Ascending aorta (tissue), 2 donors: ENCODE measurements around the gene SGF29. TPM values are rescaled to one million over a fixed set of nuclear protein-coding genes. Genes with fewer than 3 reads are reported as not detected.

Experiments
- DNase-seq, 2 donors: peaks; one replicate each; pipeline ENCODE4 v3.0.0-alpha.2; 2019; ENCODE audit warnings: low spot score in 2 of 2
- H3K27ac ChIP-seq, 2 donors: fragments of 200-600 bp; sonication (generic); one replicate each; pipeline ENCODE4 v1.5.1; 2016 to 2017; ENCODE audit warnings: mild to moderate bottlenecking in 1 of 2
- H3K27me3 ChIP-seq: fragments of 200-600 bp; sonication (generic); one replicate; pipeline ENCODE4 v1.5.1; 2017
- H3K36me3 ChIP-seq, 2 donors: fragments of 200-600 bp; sonication (generic); one replicate each; pipeline ENCODE4 v1.5.1; 2016
- H3K4me1 ChIP-seq, 2 donors: fragments of 200-600 bp; sonication (generic); one replicate each; pipeline ENCODE4 v1.5.1; 2016 to 2017; ENCODE audit warnings: mild to moderate bottlenecking in 1 of 2
- H3K4me3 ChIP-seq, 2 donors: fragments of 200-600 bp; sonication (generic); one replicate each; pipeline ENCODE4 v1.5.1; 2016 to 2017; ENCODE audit warnings: mild to moderate bottlenecking in 1 of 2
- H3K9me3 ChIP-seq, 2 donors: fragments of 200-600 bp; sonication (generic); one replicate each; pipeline ENCODE4 v1.5.1; 2016
- intact Hi-C: fragments of 100-400 bp; cut with DNase I; formaldehyde crosslinking; loops from one replicate; pipeline ENCODE4 v1.15.1; 2023
- total RNA-seq: library from RNA; depleted of rRNA; stranded (reverse); fragments of >200 nt; gene quantifications from one replicate; pipeline ENCODE4 v1.1.0, GENCODE V29; 2016
- TF ChIP-seq, protein P1 (sequence below), 3 experiments: fragments of 200-600 bp in 2 of 3; fragments of 450-650 bp in 1 of 3; sonication (generic) in 2 of 3; IDR thresholded peaks; one replicate each; pipeline ENCODE4 v1.5.1; 2016 to 2019; ENCODE audit warnings: antibody characterized with exemption in 3 of 3, mild to moderate bottlenecking in 1 of 3, moderate library complexity in 1 of 3

SGF29 gene
- total RNA-seq, 1 donor from 2014 or later = 14.0 TPM

GRCh38 chr16:28572696-28573510 is 19.2 kb downstream of the SGF29 start:
- H3K4me3 ChIP-seq = no peak overlapping the region
- H3K27ac ChIP-seq = no peak overlapping the region
- H3K9me3 ChIP-seq = no peaks in the 10 kb centered on the region
- TF ChIP-seq, protein P1, sequence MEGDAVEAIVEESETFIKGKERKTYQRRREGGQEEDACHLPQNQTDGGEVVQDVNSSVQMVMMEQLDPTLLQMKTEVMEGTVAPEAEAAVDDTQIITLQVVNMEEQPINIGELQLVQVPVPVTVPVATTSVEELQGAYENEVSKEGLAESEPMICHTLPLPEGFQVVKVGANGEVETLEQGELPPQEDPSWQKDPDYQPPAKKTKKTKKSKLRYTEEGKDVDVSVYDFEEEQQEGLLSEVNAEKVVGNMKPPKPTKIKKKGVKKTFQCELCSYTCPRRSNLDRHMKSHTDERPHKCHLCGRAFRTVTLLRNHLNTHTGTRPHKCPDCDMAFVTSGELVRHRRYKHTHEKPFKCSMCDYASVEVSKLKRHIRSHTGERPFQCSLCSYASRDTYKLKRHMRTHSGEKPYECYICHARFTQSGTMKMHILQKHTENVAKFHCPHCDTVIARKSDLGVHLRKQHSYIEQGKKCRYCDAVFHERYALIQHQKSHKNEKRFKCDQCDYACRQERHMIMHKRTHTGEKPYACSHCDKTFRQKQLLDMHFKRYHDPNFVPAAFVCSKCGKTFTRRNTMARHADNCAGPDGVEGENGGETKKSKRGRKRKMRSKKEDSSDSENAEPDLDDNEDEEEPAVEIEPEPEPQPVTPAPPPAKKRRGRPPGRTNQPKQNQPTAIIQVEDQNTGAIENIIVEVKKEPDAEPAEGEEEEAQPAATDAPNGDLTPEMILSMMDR (IDR thresholded peaks at IDR 0.05) = no peak
- no peaks in the 10 kb centered on the region for H3K4me1 ChIP-seq
- H3K36me3 ChIP-seq = peaks cover 0 to 5% of the 10 kb centered on the region in 2 donors
- intact Hi-C loops = no loop called here
- no peak for DNase-seq
- H3K27me3 ChIP-seq = no peaks in the 10 kb centered on the region

DNA sequence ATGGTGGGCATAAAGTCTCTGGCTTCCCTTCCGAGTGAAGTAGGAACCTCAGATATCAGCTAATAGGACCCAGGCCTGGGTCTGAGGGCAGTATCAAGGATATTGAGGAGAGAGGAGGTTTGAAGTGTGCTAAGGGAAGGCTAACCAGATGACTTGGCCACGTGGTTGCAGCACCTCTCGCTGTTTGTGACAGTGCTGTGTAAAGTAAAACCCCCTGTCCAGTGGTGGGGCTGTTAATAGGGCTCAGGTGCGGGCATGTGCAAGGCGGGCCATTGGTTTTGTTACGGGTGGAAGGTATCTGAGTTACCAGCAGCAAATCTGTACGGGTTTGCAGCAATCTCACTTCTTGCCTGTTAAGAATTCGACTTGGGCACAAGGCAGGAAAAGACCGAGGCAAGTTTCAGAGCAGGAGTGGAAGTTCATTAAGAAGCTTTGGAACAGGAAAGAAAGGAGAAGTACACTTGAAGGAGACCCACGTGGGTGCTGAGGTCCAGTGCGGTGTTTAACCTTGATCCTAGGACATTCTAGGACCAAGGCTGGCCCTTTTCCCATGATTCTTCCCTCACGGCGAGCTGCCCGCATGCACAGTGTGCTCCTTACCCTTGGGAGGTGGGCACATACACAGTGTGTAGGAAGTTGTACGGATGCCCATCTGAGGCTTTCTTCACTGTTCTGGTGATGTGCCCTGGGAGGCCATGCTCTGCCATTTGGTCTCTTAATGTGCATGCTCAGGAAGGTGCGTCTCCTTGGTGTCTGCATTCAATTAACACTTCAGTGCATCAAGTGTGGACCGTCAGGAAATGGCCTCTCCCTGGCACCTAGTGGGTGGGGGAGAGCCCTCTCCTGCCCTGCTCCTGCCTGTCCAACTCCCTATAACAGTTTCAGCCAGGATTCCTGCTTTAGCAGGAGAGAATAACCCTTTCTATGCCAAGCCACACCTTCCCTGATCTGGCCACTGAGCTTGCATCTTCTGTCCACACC is 20.3 kb downstream of the SGF29 start:
- TF ChIP-seq, protein P1 (IDR thresholded peaks at IDR 0.05) = no peak

DNA sequence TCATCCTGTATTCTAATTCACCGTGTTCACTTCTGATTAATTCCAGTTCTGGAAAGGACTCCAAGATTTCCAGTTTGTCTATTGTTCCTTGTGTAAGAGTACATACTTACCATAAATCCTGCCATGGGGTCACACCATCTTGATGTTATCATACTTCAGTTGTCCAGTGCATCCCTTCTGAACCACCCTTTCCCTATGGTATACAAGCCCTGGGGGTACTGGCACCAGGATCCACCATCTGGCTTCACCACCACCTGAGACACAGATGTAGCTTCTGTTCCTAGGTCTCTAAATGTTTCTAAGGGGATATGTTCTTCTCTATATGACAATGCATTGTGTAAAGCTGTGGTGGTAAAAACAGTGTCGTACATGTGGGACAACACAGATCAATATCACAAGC is 21.2 kb downstream of the SGF29 start:
- intact Hi-C loops = no loop called here
- TF ChIP-seq, protein P1 (IDR thresholded peaks at IDR 0.05) = no peak

More for the DNA sequence above, 20.3 kb downstream of the SGF29 start:
- no peak for DNase-seq
- Histone ChIP-seq H3K27me3 (no peaks in the 10 kb centered on the region), H3K36me3 (peaks cover 0 to 5% of the 10 kb centered on the region in 2 donors), H3K4me1 (no peaks in the 10 kb centered on the region), H3K4me3 (no peak overlapping the region), H3K9me3 (no peaks in the 10 kb centered on the region), H3K27ac (no peak overlapping the region)
- intact Hi-C loops = no loop called here

DNA sequence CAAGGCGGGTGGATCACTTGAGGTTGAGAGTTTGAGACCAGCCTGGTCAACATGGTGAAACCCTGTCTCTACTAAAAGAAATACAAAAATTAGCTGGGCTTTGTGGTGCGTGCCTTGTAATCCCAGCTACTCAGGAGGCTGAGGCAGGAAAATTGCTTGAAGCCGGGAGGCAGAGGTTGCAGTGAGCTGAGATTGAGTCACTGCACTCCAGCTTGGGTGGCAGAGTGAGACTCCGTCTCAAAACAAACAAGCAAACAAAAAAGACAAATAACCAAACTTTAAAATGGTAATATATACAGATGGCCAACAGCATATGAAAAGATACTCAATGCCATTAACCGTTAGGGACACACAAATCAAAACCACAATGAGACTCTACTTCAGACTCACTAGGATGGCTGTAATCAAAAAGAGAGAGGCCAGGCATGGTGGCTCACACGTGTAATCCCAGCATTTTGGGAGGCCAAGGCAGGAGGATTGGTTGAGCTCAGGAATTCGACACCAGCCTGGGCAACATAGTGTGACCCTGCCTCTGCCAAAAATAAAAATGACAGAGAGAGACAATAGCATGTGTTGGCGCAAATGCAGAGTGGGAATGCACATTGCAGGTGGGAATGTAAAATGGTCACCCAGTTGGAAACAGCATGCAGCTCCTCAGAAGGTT is 21.9 kb downstream of the SGF29 start:
- no peak for DNase-seq
- Histone ChIP-seq H3K9me3 (no peaks in the 10 kb centered on the region), H3K27me3 (no peaks in the 10 kb centered on the region), H3K4me1 (no peaks in the 10 kb centered on the region), H3K27ac (no peak overlapping the region), H3K36me3 (peaks cover 0 to 3% of the 10 kb centered on the region in 2 donors), H3K4me3 (no peak overlapping the region)
- intact Hi-C loops = no loop called here
- TF ChIP-seq, protein P1 (IDR thresholded peaks at IDR 0.05) = no peak

More for the DNA sequence above, 21.2 kb downstream of the SGF29 start:
- H3K36me3 ChIP-seq = peaks cover 0 to 2% of the 10 kb centered on the region in 2 donors
- H3K4me1 ChIP-seq = no peaks in the 10 kb centered on the region
- DNase-seq = no peak
- H3K4me3 ChIP-seq = no peak overlapping the region
- no peaks in the 10 kb centered on the region for H3K27me3 ChIP-seq
- no peaks in the 10 kb centered on the region for H3K9me3 ChIP-seq
- H3K27ac ChIP-seq = no peak overlapping the region

- no peak overlapping the region for H3K4me3 ChIP-seq
- H3K4me1 ChIP-seq = no peaks in the 10 kb centered on the region
- DNase-seq = no peak
- intact Hi-C loops = no loop called here
- TF ChIP-seq, protein P1 (IDR thresholded peaks at IDR 0.05) = no peak
- H3K27ac ChIP-seq = no peak overlapping the region
- H3K36me3 ChIP-seq = peaks cover 35 to 48% of the 10 kb centered on the region in 2 donors
- no peaks in the 10 kb centered on the region for H3K27me3 ChIP-seq
- no peaks in the 10 kb centered on the region for H3K9me3 ChIP-seq
Observed at GRCh38 chr16:28580726-28581315, 27.1 kb downstream of the SGF29 start.
